Measurements from ENCODE around the gene KRTDAP. TPM values are rescaled to one million over a fixed set of nuclear protein-coding genes. Genes with fewer than 3 reads are reported as not detected.

KRTDAP gene
- total and polyA plus RNA-seq, 9 of the 15 experiments (the other 6 are each of a cell fraction or from before 2014, with no cell fraction given), result not detected

DNA sequence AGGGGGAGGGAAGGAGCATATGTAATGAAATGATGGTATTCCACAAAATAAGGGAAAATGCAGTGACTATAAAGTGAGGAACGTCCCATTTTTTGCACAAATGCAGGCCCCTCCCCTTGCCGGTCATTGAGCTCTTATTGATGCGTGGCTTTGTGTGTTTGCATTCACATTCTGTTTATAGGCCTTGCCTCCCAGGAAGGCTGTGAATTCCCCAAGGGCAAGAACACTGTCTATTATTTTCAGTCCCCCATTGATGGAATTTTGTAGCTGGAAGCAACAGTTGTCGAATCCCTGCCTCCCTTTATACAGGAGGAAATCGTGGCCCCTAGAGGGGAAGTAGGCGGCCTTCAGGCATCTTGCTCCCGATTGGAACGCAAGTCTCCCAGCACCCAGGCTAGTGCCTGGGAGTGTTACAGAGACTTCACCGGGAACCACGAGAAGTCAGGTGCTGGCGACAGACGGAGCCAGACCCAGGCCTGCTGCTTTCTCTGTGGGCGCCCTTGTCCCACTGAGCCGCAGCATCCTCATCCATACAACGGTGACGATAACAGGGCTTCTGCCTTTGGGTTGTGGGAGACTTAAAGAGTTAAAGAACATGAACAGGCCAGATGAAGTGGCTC lies 31.0 kb upstream of the KRTDAP start:
- H3K9me3 ChIP-seq (replicated peaks; ENCODE audit: control insufficient read depth, insufficient read depth, low read depth, low read length), result no peaks in the 10 kb centered on the region
- CTCF ChIA-PET (ENCODE audit: low intra/inter-chr PET ratio), result no interaction called here
- FAIRE-seq (no peak), DNase-seq (ENCODE audit: extremely low read depth in 1 of 4, low spot score in 3 of 4) (no peak), ATAC-seq (no peak)
- no peaks in the 10 kb centered on the region for H3K4me1 ChIP-seq (replicated peaks in 1 of 2; ENCODE audit: control insufficient read depth in 2 of 2, insufficient read depth in 2 of 2, low read length in 2 of 2)
- H3K4me2 ChIP-seq (ENCODE audit: insufficient read depth, low read length), result no peak overlapping the region
- no peak overlapping the region for H2AFZ ChIP-seq (ENCODE audit: low read depth, low read length)
- H3K27ac ChIP-seq (ENCODE audit: extremely low read depth, low read depth, low read length), result no peak overlapping the region
- POLR2A ChIA-PET, result no interaction called here
- intact Hi-C loops (cut with micrococcal nuclease) (no loop called here), in situ Hi-C loops (cut with MboI) (no loop called here)
- H3K4me3 ChIP-seq, result no peak overlapping the region
- H3K27me3 ChIP-seq (ENCODE audit: control insufficient read depth in 2 of 2, insufficient read depth in 2 of 2, low read length in 2 of 2), result peaks cover 30 to 69% of the 10 kb centered on the region in 2 experiments
- H3K79me2 ChIP-seq (ENCODE audit: control insufficient read depth, insufficient read depth, low read length), result no peaks in the 10 kb centered on the region
- no peaks in the 10 kb centered on the region for H3K36me3 ChIP-seq (ENCODE audit: control insufficient read depth, insufficient read depth, low read length)
- no peaks in the 10 kb centered on the region for H3K9me1 ChIP-seq (ENCODE audit: control insufficient read depth, insufficient read depth, low read length)
- WGBS (ENCODE audit: insufficient coverage, low coverage, missing lambda C conversion rate), result 8% methylated on average over 16 of the region's 16 CpGs
- no TSS peak for BruUV-seq (replicated peaks)
- H3K9ac ChIP-seq (ENCODE audit: insufficient read depth in 1 of 2, low read depth in 2 of 2, low read length in 2 of 2), result no peak overlapping the region
- H4K20me1 ChIP-seq (replicated peaks; ENCODE audit: control insufficient read depth, insufficient read depth, low read length), result peaks cover 4% of the 10 kb centered on the region; the same call in 1 of the 2 replicates
- TF ChIP-seq, protein P1, sequence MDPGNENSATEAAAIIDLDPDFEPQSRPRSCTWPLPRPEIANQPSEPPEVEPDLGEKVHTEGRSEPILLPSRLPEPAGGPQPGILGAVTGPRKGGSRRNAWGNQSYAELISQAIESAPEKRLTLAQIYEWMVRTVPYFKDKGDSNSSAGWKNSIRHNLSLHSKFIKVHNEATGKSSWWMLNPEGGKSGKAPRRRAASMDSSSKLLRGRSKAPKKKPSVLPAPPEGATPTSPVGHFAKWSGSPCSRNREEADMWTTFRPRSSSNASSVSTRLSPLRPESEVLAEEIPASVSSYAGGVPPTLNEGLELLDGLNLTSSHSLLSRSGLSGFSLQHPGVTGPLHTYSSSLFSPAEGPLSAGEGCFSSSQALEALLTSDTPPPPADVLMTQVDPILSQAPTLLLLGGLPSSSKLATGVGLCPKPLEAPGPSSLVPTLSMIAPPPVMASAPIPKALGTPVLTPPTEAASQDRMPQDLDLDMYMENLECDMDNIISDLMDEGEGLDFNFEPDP (CRISPR knock-in tag; IDR thresholded peaks at IDR 0.05), result no peak
- TF ChIP-seq RBM34 (IDR thresholded peaks at IDR 0.05; ENCODE audit: borderline replicate concordance, insufficient read depth, low read length) (no peak), ZFP30 (CRISPR knock-in tag; IDR thresholded peaks at IDR 0.05; ENCODE audit: borderline replicate concordance) (no peak), RB1 (IDR thresholded peaks at IDR 0.05; ENCODE audit: low read depth) (no peak), FOXA1 (IDR thresholded peaks at IDR 0.05; ENCODE audit: borderline replicate concordance) (no peak), HNRNPH1 (optimal IDR thresholded peaks at IDR 0.05; ENCODE audit: low read depth, low read length) (no peak), KLF13 (tag; IDR thresholded peaks at IDR 0.05; ENCODE audit: borderline replicate concordance, low read depth) (no peak), DACH1 (IDR thresholded peaks at IDR 0.05; ENCODE audit: partially characterized antibody) (no peak), ZEB2 (IDR thresholded peaks at IDR 0.05) (no peak), RAD51 (IDR thresholded peaks at IDR 0.05; ENCODE audit: borderline replicate concordance, low read depth) (no peak), ZC3H4 (CRISPR knock-in tag; IDR thresholded peaks at IDR 0.05; ENCODE audit: borderline replicate concordance) (no peak), SMAD2 (IDR thresholded peaks at IDR 0.05; ENCODE audit: low read depth, low read length) (no peak), ILK (tag; IDR thresholded peaks at IDR 0.05; ENCODE audit: borderline replicate concordance, low read depth) (no peak)
- TF ChIP-seq, protein P2, sequence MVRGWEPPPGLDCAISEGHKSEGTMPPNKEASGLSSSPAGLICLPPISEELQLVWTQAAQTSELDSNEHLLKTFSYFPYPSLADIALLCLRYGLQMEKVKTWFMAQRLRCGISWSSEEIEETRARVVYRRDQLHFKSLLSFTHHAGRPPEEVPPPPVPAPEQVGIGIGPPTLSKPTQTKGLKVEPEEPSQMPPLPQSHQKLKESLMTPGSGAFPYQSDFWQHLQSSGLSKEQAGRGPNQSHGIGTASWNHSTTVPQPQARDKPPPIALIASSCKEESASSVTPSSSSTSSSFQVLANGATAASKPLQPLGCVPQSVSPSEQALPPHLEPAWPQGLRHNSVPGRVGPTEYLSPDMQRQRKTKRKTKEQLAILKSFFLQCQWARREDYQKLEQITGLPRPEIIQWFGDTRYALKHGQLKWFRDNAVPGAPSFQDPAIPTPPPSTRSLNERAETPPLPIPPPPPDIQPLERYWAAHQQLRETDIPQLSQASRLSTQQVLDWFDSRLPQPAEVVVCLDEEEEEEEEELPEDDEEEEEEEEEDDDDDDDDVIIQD (CRISPR knock-in tag; IDR thresholded peaks at IDR 0.05), result no peak

Data from K562 (cell line).